ENCODE measurements around the gene KLHL10. TPM values are rescaled to one million over a fixed set of nuclear protein-coding genes. Genes with fewer than 3 reads are reported as not detected.
A peak's percentile ranks its signal among the peaks of the same experiment; 100 is the strongest.

Gene KLHL10
- total and polyA plus RNA-seq, 2 of the 13 experiments (the other 11 are each of a cell fraction or from before 2014, with no cell fraction given) = 0.04 to 0.08 TPM

GRCh38 chr17:41801374-41802271 is 36.0 kb upstream of the KLHL10 start (continued):
- TF ChIP-seq BCLAF1 (IDR thresholded peaks at IDR 0.05) = no peak
- no peak for TF ChIP-seq SOX5 (CRISPR knock-in tag; IDR thresholded peaks at IDR 0.05; ENCODE audit: borderline replicate concordance)
- no peak for TF ChIP-seq PRDM4 (CRISPR knock-in tag; IDR thresholded peaks at IDR 0.05; ENCODE audit: borderline replicate concordance)
- TF ChIP-seq FOXP4 (CRISPR knock-in tag; IDR thresholded peaks at IDR 0.05) = 0 out of 2 replicates have a peak, but pooled peaks have one; percentile 20
- peak; percentile 79; the same call in 1 of the 2 replicates for TF ChIP-seq ATF5 (CRISPR knock-in tag; IDR thresholded peaks at IDR 0.05; ENCODE audit: low read depth)
- TF ChIP-seq ZSCAN22 (CRISPR knock-in tag; IDR thresholded peaks at IDR 0.05) = peak; percentile 80; the same call in 1 of the 2 replicates
- TF ChIP-seq NFE2L2 (IDR thresholded peaks at IDR 0.05; ENCODE audit: low read length) = 0 out of 2 replicates have a peak, but pooled peaks have one; percentile 10
- TF ChIP-seq CEBPB (IDR thresholded peaks at IDR 0.05; ENCODE audit: borderline replicate concordance, low read depth, low read length) = no peak
- peak; percentile 51 for TF ChIP-seq ZNF687 (CRISPR knock-in tag; IDR thresholded peaks at IDR 0.05)
- TF ChIP-seq HNF4G (IDR thresholded peaks at IDR 0.05; ENCODE audit: borderline replicate concordance, low read depth, low read length) = 0 out of 2 replicates have a peak, but pooled peaks have one; percentile 24
- no peak for TF ChIP-seq HNF4G (CRISPR knock-in tag; IDR thresholded peaks at IDR 0.05; ENCODE audit: borderline replicate concordance, low read depth)
- peak; percentile 93 for TF ChIP-seq KDM2A (CRISPR knock-in tag; IDR thresholded peaks at IDR 0.05; ENCODE audit: borderline replicate concordance, low read depth)
- no peak; the same call in 1 of the 2 replicates for TF ChIP-seq ZC3H4 (CRISPR knock-in tag; IDR thresholded peaks at IDR 0.05; ENCODE audit: borderline replicate concordance)
